ENCODE measurements around the gene PRRG1. TPM values are rescaled to one million over a fixed set of nuclear protein-coding genes. Genes with fewer than 3 reads are reported as not detected.
"Not testable (repeated sequence)": the region's sequence is repeated elsewhere in the genome, so short reads cannot be mapped to it uniquely, and the experiment has no call there.

PRRG1 gene
- 19.5 TPM for polyA plus RNA-seq (2013, experiment 1 of 2)
- polyA plus RNA-seq (2013, experiment 2 of 2), result 20.5 TPM

- Histone ChIP-seq H3K23ac (ENCODE audit: low read length in 2 of 2) (peak within 1 kb of the TSS in 1 of 2 experiments; percentile 72), H3K36me3 (ENCODE audit: control insufficient read depth in 1 of 2, insufficient read depth in 2 of 2, low read depth in 1 of 2, low read length in 2 of 2) (no peaks in the 10 kb centered on the region), H3K9ac (ENCODE audit: low read length) (peak within 1 kb of the TSS; percentile 89), H2BK15ac (ENCODE audit: low read depth, poor library complexity, severe bottlenecking) (no peak within 1 kb of the TSS), H3K14ac (ENCODE audit: low read length in 2 of 2) (peak within 1 kb of the TSS in 1 of 2 experiments; percentile 79), H3K4me3 (ENCODE audit: insufficient read depth in 1 of 2, low read depth in 1 of 2, low read length in 2 of 2) (peak within 1 kb of the TSS; percentile 82 to 86), H3K4ac (ENCODE audit: low read depth in 1 of 2, low read length in 2 of 2) (peak within 1 kb of the TSS in 1 of 2 experiments; percentile 84), H3K27ac (ENCODE audit: low read length, poor library complexity, severe bottlenecking) (peak within 1 kb of the TSS; percentile 96), H2BK120ac (ENCODE audit: low read depth, low read length) (peak within 1 kb of the TSS; percentile 42), H3K18ac (ENCODE audit: low read depth in 1 of 2, low read length in 2 of 2) (peak within 1 kb of the TSS; percentile 83 to 91), H3K79me1 (replicated peaks; ENCODE audit: low read length, poor library complexity, severe bottlenecking) (no peaks in the 10 kb centered on the region), H4K8ac (ENCODE audit: low read length) (peak within 1 kb of the TSS; percentile 88), H2BK12ac (ENCODE audit: low read length in 2 of 2) (peak within 1 kb of the TSS in 1 of 2 experiments; percentile 78), H2AFZ (ENCODE audit: low read depth, low read length) (peak within 1 kb of the TSS; percentile 14), H3K4me2 (ENCODE audit: low read length, poor library complexity, severe bottlenecking) (peak within 1 kb of the TSS; percentile 59), H3K4me1 (ENCODE audit: control insufficient read depth, insufficient read depth, low read depth, low read length) (no peaks in the 10 kb centered on the region), H4K91ac (ENCODE audit: low read length) (peak within 1 kb of the TSS; percentile 75), H2AK5ac (ENCODE audit: low read length, severe bottlenecking) (peak within 1 kb of the TSS; percentile 36), H3K9me3 (ENCODE audit: control insufficient read depth, low read length) (no peaks in the 10 kb centered on the region), H2BK5ac (ENCODE audit: low read depth, low read length, poor library complexity, severe bottlenecking) (no peak within 1 kb of the TSS), H3K27me3 (ENCODE audit: control insufficient read depth in 1 of 2, insufficient read depth in 1 of 2, low read length in 2 of 2) (no peaks in the 10 kb centered on the region)
- WGBS, result under 1% methylated on average over 52 of the region's 61 CpGs
- peak; percentile 88 for DNase-seq
Measured at GRCh38 chrX:37349221-37350033, at the start of gene PRRG1. PRRG1 (plus strand) TSS chrX:37349364; CDS start chrX:37406250, 56,886 bp downstream.

GRCh38 chrX:37302569-37302968 is 46.6 kb upstream of the PRRG1 start:
- no CpG with 5 or more reads among the region's 1 CpG for WGBS
- H3K18ac ChIP-seq (ENCODE audit: low read depth in 1 of 2, low read length in 2 of 2), result no peak overlapping the region

GRCh38 chrX:37305238-37305637 is 43.9 kb upstream of the PRRG1 start:
- not testable (repeated sequence) for H3K9me3 ChIP-seq (ENCODE audit: control insufficient read depth, low read length); H3K4me1 ChIP-seq (ENCODE audit: control insufficient read depth, insufficient read depth, low read depth, low read length); H3K23ac ChIP-seq (ENCODE audit: low read length in 2 of 2); H2AFZ ChIP-seq (ENCODE audit: low read depth, low read length); H3K4me3 ChIP-seq (ENCODE audit: insufficient read depth in 1 of 2, low read depth in 1 of 2, low read length in 2 of 2); H3K18ac ChIP-seq (ENCODE audit: low read depth in 1 of 2, low read length in 2 of 2); H4K8ac ChIP-seq (ENCODE audit: low read length); H2BK12ac ChIP-seq (ENCODE audit: low read length in 2 of 2); H3K4me2 ChIP-seq (ENCODE audit: low read length, poor library complexity, severe bottlenecking); H2BK5ac ChIP-seq (ENCODE audit: low read depth, low read length, poor library complexity, severe bottlenecking); H2BK120ac ChIP-seq (ENCODE audit: low read depth, low read length); H3K79me1 ChIP-seq (replicated peaks; ENCODE audit: low read length, poor library complexity, severe bottlenecking); H3K9ac ChIP-seq (ENCODE audit: low read length); H4K91ac ChIP-seq (ENCODE audit: low read length); H3K36me3 ChIP-seq (ENCODE audit: control insufficient read depth in 1 of 2, insufficient read depth in 2 of 2, low read depth in 1 of 2, low read length in 2 of 2); H3K4ac ChIP-seq (ENCODE audit: low read depth in 1 of 2, low read length in 2 of 2); H2AK5ac ChIP-seq (ENCODE audit: low read length, severe bottlenecking); DNase-seq; H3K27me3 ChIP-seq (ENCODE audit: control insufficient read depth in 1 of 2, insufficient read depth in 1 of 2, low read length in 2 of 2); H3K27ac ChIP-seq (ENCODE audit: low read length, poor library complexity, severe bottlenecking); H3K14ac ChIP-seq (ENCODE audit: low read length in 2 of 2); H2BK15ac ChIP-seq (ENCODE audit: low read depth, poor library complexity, severe bottlenecking)
- 100% methylated on average over 1 of the region's 2 CpGs for WGBS

More at GRCh38 chrX:37302569-37302968, 46.6 kb upstream of the PRRG1 start:
- no peak overlapping the region for H3K4me3 ChIP-seq (ENCODE audit: insufficient read depth in 1 of 2, low read depth in 1 of 2, low read length in 2 of 2)
- H2AFZ ChIP-seq (ENCODE audit: low read depth, low read length), result no peak overlapping the region
- H2BK120ac ChIP-seq (ENCODE audit: low read depth, low read length), result no peak overlapping the region
- H2BK5ac ChIP-seq (ENCODE audit: low read depth, low read length, poor library complexity, severe bottlenecking), result no peak overlapping the region
- H3K4me2 ChIP-seq (ENCODE audit: low read length, poor library complexity, severe bottlenecking), result no peak overlapping the region
- H3K4me1 ChIP-seq (ENCODE audit: control insufficient read depth, insufficient read depth, low read depth, low read length), result no peaks in the 10 kb centered on the region
- H3K27ac ChIP-seq (ENCODE audit: low read length, poor library complexity, severe bottlenecking), result no peak overlapping the region
- peak; percentile 35 for DNase-seq
- no peak overlapping the region for H3K4ac ChIP-seq (ENCODE audit: low read depth in 1 of 2, low read length in 2 of 2)
- H2BK15ac ChIP-seq (ENCODE audit: low read depth, poor library complexity, severe bottlenecking), result no peak overlapping the region
- H2BK12ac ChIP-seq (ENCODE audit: low read length in 2 of 2), result no peak overlapping the region
- no peak overlapping the region for H3K9ac ChIP-seq (ENCODE audit: low read length)
- H2AK5ac ChIP-seq (ENCODE audit: low read length, severe bottlenecking), result no peak overlapping the region
- no peaks in the 10 kb centered on the region for H3K36me3 ChIP-seq (ENCODE audit: control insufficient read depth in 1 of 2, insufficient read depth in 2 of 2, low read depth in 1 of 2, low read length in 2 of 2)
- H4K91ac ChIP-seq (ENCODE audit: low read length), result no peak overlapping the region
- no peak overlapping the region for H3K14ac ChIP-seq (ENCODE audit: low read length in 2 of 2)
- no peaks in the 10 kb centered on the region for H3K79me1 ChIP-seq (replicated peaks; ENCODE audit: low read length, poor library complexity, severe bottlenecking)
- H3K23ac ChIP-seq (ENCODE audit: low read length in 2 of 2), result no peak overlapping the region
- H3K27me3 ChIP-seq (ENCODE audit: control insufficient read depth in 1 of 2, insufficient read depth in 1 of 2, low read length in 2 of 2), result no peaks in the 10 kb centered on the region
- H4K8ac ChIP-seq (ENCODE audit: low read length), result no peak overlapping the region
- H3K9me3 ChIP-seq (ENCODE audit: control insufficient read depth, low read length), result peaks cover 5% of the 10 kb centered on the region

GRCh38 chrX:37314531-37314930 is 34.6 kb upstream of the PRRG1 start:
- no peaks in the 10 kb centered on the region for H3K79me1 ChIP-seq (replicated peaks; ENCODE audit: low read length, poor library complexity, severe bottlenecking)
- H2AFZ ChIP-seq (ENCODE audit: low read depth, low read length), result no peak overlapping the region
- no peak overlapping the region for H3K4me2 ChIP-seq (ENCODE audit: low read length, poor library complexity, severe bottlenecking)
- no peak overlapping the region for H3K18ac ChIP-seq (ENCODE audit: low read depth in 1 of 2, low read length in 2 of 2)
- H3K14ac ChIP-seq (ENCODE audit: low read length in 2 of 2), result no peak overlapping the region
- no peak overlapping the region for H2BK12ac ChIP-seq (ENCODE audit: low read length in 2 of 2)
- peak overlapping the region; percentile 91 for H3K27ac ChIP-seq (ENCODE audit: low read length, poor library complexity, severe bottlenecking)
- no peaks in the 10 kb centered on the region for H3K9me3 ChIP-seq (ENCODE audit: control insufficient read depth, low read length)
- H3K9ac ChIP-seq (ENCODE audit: low read length), result no peak overlapping the region
- no peaks in the 10 kb centered on the region for H3K36me3 ChIP-seq (ENCODE audit: control insufficient read depth in 1 of 2, insufficient read depth in 2 of 2, low read depth in 1 of 2, low read length in 2 of 2)
- H3K4me1 ChIP-seq (ENCODE audit: control insufficient read depth, insufficient read depth, low read depth, low read length), result peaks cover 3% of the 10 kb centered on the region
- H3K4me3 ChIP-seq (ENCODE audit: insufficient read depth in 1 of 2, low read depth in 1 of 2, low read length in 2 of 2), result no peak overlapping the region
- H2AK5ac ChIP-seq (ENCODE audit: low read length, severe bottlenecking), result no peak overlapping the region
- H2BK15ac ChIP-seq (ENCODE audit: low read depth, poor library complexity, severe bottlenecking), result no peak overlapping the region
- H3K23ac ChIP-seq (ENCODE audit: low read length in 2 of 2), result no peak overlapping the region
- DNase-seq, result peak; percentile 43
- H2BK120ac ChIP-seq (ENCODE audit: low read depth, low read length), result no peak overlapping the region
- H3K4ac ChIP-seq (ENCODE audit: low read depth in 1 of 2, low read length in 2 of 2), result no peak overlapping the region
- H4K8ac ChIP-seq (ENCODE audit: low read length), result no peak overlapping the region
- no peaks in the 10 kb centered on the region for H3K27me3 ChIP-seq (ENCODE audit: control insufficient read depth in 1 of 2, insufficient read depth in 1 of 2, low read length in 2 of 2)
- H4K91ac ChIP-seq (ENCODE audit: low read length), result no peak overlapping the region
- no peak overlapping the region for H2BK5ac ChIP-seq (ENCODE audit: low read depth, low read length, poor library complexity, severe bottlenecking)

Data from mesenchymal stem cell (in vitro differentiated cells and primary cell).